Measurements from ENCODE around the gene LCE2C.

Gene LCE2C

DNA sequence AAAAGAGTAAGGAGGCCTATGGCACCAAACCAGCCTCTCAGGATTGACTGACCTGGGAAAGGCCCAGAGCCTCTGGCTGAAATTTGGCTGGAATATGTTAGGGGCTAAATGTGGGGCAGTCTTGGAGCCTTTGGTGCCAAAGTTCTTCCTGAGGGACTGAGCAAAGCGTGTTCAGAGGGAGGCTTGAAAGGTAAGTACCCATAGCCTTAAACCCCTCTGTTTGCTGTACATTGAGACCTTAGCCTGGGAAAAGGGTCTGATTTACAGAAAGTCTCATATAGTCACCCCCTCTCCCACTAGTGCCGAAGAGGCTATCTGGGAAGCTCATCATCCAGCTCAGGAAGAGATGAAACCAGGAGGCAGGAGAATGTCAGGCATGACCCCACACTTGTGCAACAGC is 32.8 kb downstream of the LCE2C start, which contains the start of gene LCE4A:
LCE4A (plus strand) TSS at position 301 of the 400 bp plus-strand sequence. CDS start 916 bp downstream, outside the sequence.
- H4K20me1 ChIP-seq, result no peaks in the 10 kb centered on the region
- no peak within 1 kb of the TSS for H3K9ac ChIP-seq
- no peaks in the 10 kb centered on the region for H3K4me1 ChIP-seq
- no peaks in the 10 kb centered on the region for H3K36me3 ChIP-seq
- H3K27ac ChIP-seq, result no peak within 1 kb of the TSS
- H3K9me3 ChIP-seq, result no peaks in the 10 kb centered on the region
- H3K27me3 ChIP-seq, result no peaks in the 10 kb centered on the region
- no peak within 1 kb of the TSS for H3K4me3 ChIP-seq
- TF ChIP-seq Cebpa-rat (IDR thresholded peaks at IDR 0.05), result no peak
- H3K4me2 ChIP-seq, result no peak within 1 kb of the TSS

DNA sequence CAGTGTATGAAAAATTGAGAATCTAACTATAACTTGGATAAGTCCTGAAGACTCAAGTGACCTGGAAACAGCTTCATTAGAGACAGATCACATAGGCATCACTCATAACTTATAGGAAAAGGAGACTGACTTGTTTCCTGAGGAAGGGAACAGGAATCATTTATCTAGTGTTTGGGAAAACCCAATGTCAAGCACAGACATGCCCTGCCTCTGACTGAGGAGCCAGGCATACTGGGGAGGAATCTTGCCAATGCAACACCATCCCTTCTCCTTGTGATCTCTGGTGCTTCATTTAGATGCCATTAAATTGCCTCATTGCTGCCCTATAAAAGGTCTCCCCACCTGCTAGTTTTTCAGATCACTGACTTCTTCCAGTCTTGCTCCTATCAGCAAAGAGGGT is 43.2 kb downstream of the LCE2C start:
- no peaks in the 10 kb centered on the region for H3K4me1 ChIP-seq
- no peaks in the 10 kb centered on the region for H3K27me3 ChIP-seq
- H3K4me2 ChIP-seq, result no peak overlapping the region
- H3K4me3 ChIP-seq, result no peak overlapping the region
- TF ChIP-seq Cebpa-rat (IDR thresholded peaks at IDR 0.05), result no peak
- H3K9me3 ChIP-seq, result peaks cover 8% of the 10 kb centered on the region; the same call in 1 of the 2 replicates
- no peak overlapping the region for H3K27ac ChIP-seq
- H3K9ac ChIP-seq, result no peak overlapping the region
- no peaks in the 10 kb centered on the region for H4K20me1 ChIP-seq
- H3K36me3 ChIP-seq, result no peaks in the 10 kb centered on the region

DNA sequence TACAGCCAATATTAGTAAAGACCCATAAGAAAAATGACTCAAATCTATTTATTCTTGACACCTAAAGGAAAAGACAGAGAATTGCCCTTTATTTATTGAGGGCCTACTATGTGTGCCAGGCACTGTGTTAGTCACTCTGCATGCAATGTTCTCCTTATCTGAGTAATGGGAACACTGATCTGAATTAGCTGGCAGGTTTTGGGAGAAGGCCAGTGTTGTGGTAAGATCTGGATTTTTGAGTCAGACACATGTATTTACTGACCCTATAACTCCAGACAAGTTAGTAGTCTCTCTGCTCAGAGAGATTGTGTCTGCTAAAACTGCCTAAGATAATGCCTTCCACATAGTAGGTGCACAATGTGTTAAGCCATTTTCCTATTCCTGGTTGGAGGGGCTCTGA is 50.2 kb downstream of the LCE2C start:
- Histone ChIP-seq H3K4me2 (no peak overlapping the region), H3K9ac (no peak overlapping the region), H3K27ac (no peak overlapping the region), H3K9me3 (no peaks in the 10 kb centered on the region), H3K4me3 (no peak overlapping the region), H3K27me3 (no peaks in the 10 kb centered on the region), H4K20me1 (no peaks in the 10 kb centered on the region), H3K4me1 (no peaks in the 10 kb centered on the region), H3K36me3 (no peaks in the 10 kb centered on the region)
- no peak for TF ChIP-seq Cebpa-rat (IDR thresholded peaks at IDR 0.05)
